ENCODE measurements around the gene LCP2. TPM values are rescaled to one million over a fixed set of nuclear protein-coding genes. Genes with fewer than 3 reads are reported as not detected.

Gene LCP2
- total and polyA plus RNA-seq, 2 of the 4 experiments (the other 2 are of a cell fraction): not detected

GRCh38 chr5:170270293-170271069 lies 27.1 kb downstream of the LCP2 start:
- Histone ChIP-seq H4K91ac (ENCODE audit: insufficient read depth, low read depth, low read length) (no peak overlapping the region), H2AFZ (replicated peaks; ENCODE audit: low read length, poor library complexity) (no peak overlapping the region), H3K4me2 (ENCODE audit: low read depth, low read length) (no peak overlapping the region), H2BK120ac (ENCODE audit: low read depth, low read length) (no peak overlapping the region), H3K23ac (ENCODE audit: low read depth, low read length) (no peak overlapping the region), H3K9ac (ENCODE audit: low read depth, low read length) (no peak overlapping the region), H2BK5ac (ENCODE audit: low read depth, low read length, poor library complexity, severe bottlenecking) (no peak overlapping the region), H4K8ac (ENCODE audit: low read depth in 2 of 2, low read length in 2 of 2) (no peak overlapping the region), H4K5ac (ENCODE audit: low read depth, low read length) (no peak overlapping the region), H3K27ac (ENCODE audit: insufficient read depth, low read length) (no peak overlapping the region), H3K9me1 (ENCODE audit: insufficient read depth, low read length) (no peaks in the 10 kb centered on the region), H4K20me1 (ENCODE audit: insufficient read depth, low read length) (no peaks in the 10 kb centered on the region), H2AK5ac (ENCODE audit: low read depth, low read length) (no peak overlapping the region), H3K27me3 (ENCODE audit: control insufficient read depth, insufficient read depth, low read length) (peaks cover 3% of the 10 kb centered on the region), H3K36me3 (ENCODE audit: control insufficient read depth, insufficient read depth, low read length) (no peaks in the 10 kb centered on the region), H3K18ac (ENCODE audit: low read depth, low read length) (no peak overlapping the region), H3K79me1 (ENCODE audit: low read depth in 1 of 2, low read length in 2 of 2) (no peaks in the 10 kb centered on the region), H2BK15ac (ENCODE audit: low read depth, low read length) (no peak overlapping the region), H3K4me3 (ENCODE audit: insufficient read depth, low read depth, low read length) (no peak overlapping the region), H2AK9ac (replicated peaks; ENCODE audit: low read depth, low read length, poor library complexity) (no peak overlapping the region), H3K56ac (ENCODE audit: extremely low read depth, insufficient read depth, low read length) (no peak overlapping the region), H3K4ac (ENCODE audit: low read depth, low read length) (no peak overlapping the region), H3K4me1 (ENCODE audit: control insufficient read depth, insufficient read depth, low read length) (no peaks in the 10 kb centered on the region), H3K14ac (replicated peaks; ENCODE audit: low read depth, low read length) (no peak overlapping the region), H2BK20ac (ENCODE audit: low read depth, low read length) (no peak overlapping the region), H3K9me3 (ENCODE audit: control insufficient read depth, insufficient read depth, low read length) (no peaks in the 10 kb centered on the region)
- WGBS, 2 experiments (ENCODE audit: extremely low coverage in 2 of 2, insufficient read length in 1 of 2): 70% methylated on average over 4 of the region's 15 CpGs; no CpG with 5 or more reads in 1 of the 2 experiments
- ChIA-PET CTCF (no interaction called here), POLR2A (ENCODE audit: unreplicated experiment) (no interaction called here)
- no TSS peak for BruUV-seq (replicated peaks)
- ATAC-seq (ENCODE audit: low read depth): no peak
- intact Hi-C loops (cut with micrococcal nuclease) (no loop called here), in situ Hi-C loops (cut with MboI; ENCODE audit: low sequenced_read_pairs) (no loop called here), dilution Hi-C loops (cut with HindIII; ENCODE audit: low sequenced_read_pairs, unreplicated experiment) (no loop called here)
- DNase-seq: no peak
- no peak for TF ChIP-seq CHD1 (IDR thresholded peaks at IDR 0.05; ENCODE audit: low read depth, low read length)
- no peak for TF ChIP-seq BHLHE40 (IDR thresholded peaks at IDR 0.05; ENCODE audit: low read depth, low read length)
- no peak for TF ChIP-seq RAD21 (IDR thresholded peaks at IDR 0.05; ENCODE audit: low read length)
- no peak for TF ChIP-seq ELK1 (IDR thresholded peaks at IDR 0.05; ENCODE audit: borderline replicate concordance, low read depth, low read length)
- TF ChIP-seq SMC3 (IDR thresholded peaks at IDR 0.05; ENCODE audit: low read depth, low read length): no peak
- TF ChIP-seq MXI1 (IDR thresholded peaks at IDR 0.05; ENCODE audit: borderline replicate concordance, low read depth, low read length): no peak
- TF ChIP-seq USF2 (IDR thresholded peaks at IDR 0.05; ENCODE audit: low read depth, low read length): no peak
- no peak for TF ChIP-seq CEBPB (IDR thresholded peaks at IDR 0.05; ENCODE audit: low read depth, low read length)
- TF ChIP-seq FOS (IDR thresholded peaks at IDR 0.05; ENCODE audit: low read depth, low read length): no peak
- no peak for TF ChIP-seq RFX5 (IDR thresholded peaks at IDR 0.05; ENCODE audit: low read depth, low read length)
- no peak for TF ChIP-seq CTCF (conservative IDR thresholded peaks at IDR 0.05; ENCODE audit: low read depth, low read length)
- TF ChIP-seq MAFK (IDR thresholded peaks at IDR 0.05; ENCODE audit: low read depth, low read length): no peak
- TF ChIP-seq RCOR1 (IDR thresholded peaks at IDR 0.05; ENCODE audit: insufficient replicate concordance, low read length): no peak
- TF ChIP-seq NFE2L2 (IDR thresholded peaks at IDR 0.05; ENCODE audit: low read depth, low read length): no peak
- TF ChIP-seq MAZ (IDR thresholded peaks at IDR 0.05; ENCODE audit: borderline replicate concordance, low read depth, low read length): no peak
- no peak for TF ChIP-seq POLR2A (IDR thresholded peaks at IDR 0.05; ENCODE audit: low read depth, low read length)
